NAMALWA (cell line): ENCODE results near the gene YBX1.
"Not testable (repeated sequence)": the region's sequence is repeated elsewhere in the genome, so short reads cannot be mapped to it uniquely, and the experiment has no call there.

Source experiments
- DNase-seq: peaks from one replicate; pipeline ENCODE4 v3.0.0-alpha.2; 2015; ENCODE audit warnings: low spot score

The YBX1 gene

DNA sequence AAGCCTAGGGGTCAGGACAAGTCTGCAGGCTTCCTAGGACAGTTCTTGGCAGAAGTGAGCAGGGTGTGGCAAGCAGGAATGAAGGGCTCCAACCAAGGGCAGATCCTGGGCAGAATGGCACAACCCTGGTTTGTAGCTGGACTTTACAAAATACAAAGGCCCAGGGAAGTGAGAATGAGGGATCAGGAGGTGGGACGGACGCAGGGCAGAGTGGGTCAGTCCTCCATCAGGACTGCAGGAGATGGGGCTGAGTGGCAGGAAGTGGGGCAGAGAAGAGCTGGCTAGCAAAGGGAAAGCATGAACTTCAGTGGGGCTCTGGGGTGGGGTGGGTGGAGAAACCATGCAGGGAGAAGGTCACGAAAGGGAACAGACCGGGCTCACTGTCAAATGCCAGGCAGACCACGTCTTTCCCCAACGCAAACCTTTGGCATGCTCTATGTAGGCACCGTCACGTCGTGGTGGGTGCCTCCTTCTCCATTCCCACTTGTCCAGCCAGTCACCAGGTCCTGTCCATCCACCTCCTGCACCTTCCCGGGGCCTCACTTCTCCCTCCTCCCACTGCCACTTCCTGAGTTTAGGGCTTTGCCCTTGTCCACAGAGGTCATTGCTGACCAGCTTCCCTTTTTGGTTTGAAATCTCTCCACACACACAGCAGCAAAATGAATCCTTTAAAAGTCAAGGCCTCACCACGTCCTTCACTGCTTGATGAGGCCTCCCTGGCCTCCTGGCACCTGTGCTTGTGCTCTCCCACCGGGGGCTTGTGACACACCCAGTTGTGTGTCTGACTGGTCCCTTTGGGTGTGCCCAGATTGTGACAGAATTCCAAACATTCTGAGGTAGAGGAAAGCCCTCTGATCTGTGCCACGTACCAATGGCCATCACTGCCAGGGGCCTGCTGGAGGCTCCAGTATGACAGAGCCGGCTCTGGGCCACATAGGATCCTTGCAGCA, 66.5 kb downstream of the YBX1 start:
- no peak for DNase-seq

DNA sequence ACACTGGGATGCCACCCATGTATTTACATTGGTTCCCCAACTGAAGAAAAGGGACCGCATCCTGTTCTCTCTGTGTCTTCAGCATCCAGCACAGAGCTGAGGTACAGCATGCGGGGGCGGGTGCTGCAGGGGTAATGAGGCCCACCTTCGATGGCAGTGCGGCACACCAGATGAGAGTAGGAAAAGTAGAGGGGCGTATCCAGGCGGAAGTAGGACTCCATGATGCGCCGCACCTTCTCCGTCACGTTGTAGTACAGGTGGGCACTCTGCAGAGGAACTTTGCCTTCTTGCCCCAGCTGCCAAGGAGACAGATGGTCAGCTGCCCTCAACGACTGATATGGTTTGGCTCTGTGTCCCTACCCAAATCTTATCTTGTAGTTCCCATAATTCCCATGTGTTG, 67.8 kb downstream of the YBX1 start:
- no peak for DNase-seq

GRCh38 chr1:42751511-42752070, 69.4 kb downstream of the YBX1 start:
- DNase-seq: not testable (repeated sequence)

GRCh38 chr1:42752284-42752683, 70.1 kb downstream of the YBX1 start:
- DNase-seq: no peak

GRCh38 chr1:42753070-42753469, 70.9 kb downstream of the YBX1 start:
- DNase-seq: no peak
